GM12872 (cell line): ENCODE data around the gene NFKBIA.

Experiments
- CTCF ChIP-seq: IDR thresholded peaks from 3 replicates; pipeline ENCODE4 v1.5.1; 2011; ENCODE audit warnings: low read depth, mild to moderate bottlenecking, low read length, moderate library complexity; ENCODE audit not compliant: insufficient read depth

NFKBIA gene

GRCh38 chr14:35378425-35379233, 25.9 kb downstream of the NFKBIA start:
- TF ChIP-seq CTCF: no peak

GRCh38 chr14:35375558-35376025, 29.0 kb downstream of the NFKBIA start:
- no peak for TF ChIP-seq CTCF

GRCh38 chr14:35374263-35374712, 30.3 kb downstream of the NFKBIA start:
- no peak for TF ChIP-seq CTCF

GRCh38 chr14:35370969-35371368, 33.6 kb downstream of the NFKBIA start:
- TF ChIP-seq CTCF: no peak

- no peak for TF ChIP-seq CTCF
These were observed 34.8 kb downstream of the NFKBIA start for GRCh38 chr14:35369701-35370191.

GRCh38 chr14:35368583-35369392, 35.8 kb downstream of the NFKBIA start:
- no peak for TF ChIP-seq CTCF

- no peak for TF ChIP-seq CTCF
These were observed 36.4 kb downstream of the NFKBIA start for GRCh38 chr14:35368139-35368460.
